HepG2 (cell line): ENCODE data around the gene EMC1.
"Not testable (repeated sequence)": the region's sequence is repeated elsewhere in the genome, so short reads cannot be mapped to it uniquely, and the experiment has no call there.

Experiments
- FOXA3 ChIP-seq: IDR thresholded peaks from 2 replicates; pipeline ENCODE4 v1.6.1; 2016; ENCODE audit warnings: missing genetic modification reagents, missing compliant biosample characterization
- HMG20B ChIP-seq: conservative IDR thresholded peaks from 2 replicates; pipeline ENCODE4 v1.6.1; 2016; ENCODE audit warnings: missing genetic modification reagents, missing compliant biosample characterization
- PAX8 ChIP-seq: sonication (generic); formaldehyde crosslinking; IDR thresholded peaks from 2 replicates; pipeline ENCODE4 v1.8.0; 2022; ENCODE audit warnings: mild to moderate bottlenecking, missing genetic modification reagents, borderline replicate concordance
- RXRB ChIP-seq: IDR thresholded peaks from 2 replicates; pipeline ENCODE4 v1.6.1; 2016; ENCODE audit warnings: borderline replicate concordance, missing genetic modification reagents, missing compliant biosample characterization
- SP1 ChIP-seq, 2 experiments: fragments of 450-650 bp in 1 of 2; sonication (generic) in 1 of 2; formaldehyde crosslinking in 1 of 2; IDR thresholded peaks; 2 replicates each; pipeline versions ENCODE4 v1.4.0 to v1.6.1; 2016 to 2020; ENCODE audit warnings: missing genetic modification reagents in 1 of 2
- TCF7L2 ChIP-seq: IDR thresholded peaks from 2 replicates; pipeline ENCODE4 v1.6.1; 2011; ENCODE audit warnings: mild to moderate bottlenecking, low read depth, low read length, moderate library complexity
- TGIF2 ChIP-seq: IDR thresholded peaks from 2 replicates; pipeline ENCODE4 v1.6.1; 2016; ENCODE audit warnings: control low read depth, missing compliant biosample characterization
- TRIM24 ChIP-seq: sonication (generic); formaldehyde crosslinking; IDR thresholded peaks from 2 replicates; pipeline ENCODE4 v1.8.0; 2022; ENCODE audit warnings: mild to moderate bottlenecking, missing genetic modification reagents
- ZFP36 ChIP-seq: fragments of 150-350 bp; IDR thresholded peaks from 2 replicates; pipeline ENCODE4 v1.6.1; 2018; ENCODE audit warnings: borderline replicate concordance, low read length, low read depth; ENCODE audit not compliant: partially characterized antibody
- TF ChIP-seq, protein P1 (sequence below), 2 experiments: sonication (generic) in 1 of 2; formaldehyde crosslinking in 1 of 2; IDR thresholded peaks; 2 replicates each; pipeline versions ENCODE4 v1.4.0 to v1.6.1; 2018 to 2020; ENCODE audit warnings: missing genetic modification reagents in 2 of 2, borderline replicate concordance in 1 of 2, low read depth in 1 of 2, mild to moderate bottlenecking in 1 of 2, missing biosample characterization in 1 of 2
- TF ChIP-seq, protein P2 (sequence below): sonication (generic); formaldehyde crosslinking; IDR thresholded peaks from 2 replicates; pipeline ENCODE4 v1.4.0; 2020; ENCODE audit warnings: missing genetic modification reagents, borderline replicate concordance
- TF ChIP-seq, protein P3 (sequence below), 2 experiments: IDR thresholded peaks; 2 replicates each; pipeline ENCODE4 v1.6.1; 2011 to 2012; ENCODE audit warnings: low read length in 2 of 2, borderline replicate concordance in 1 of 2, low read depth in 1 of 2, mild to moderate bottlenecking in 1 of 2, moderate library complexity in 1 of 2
- TF ChIP-seq, protein P4 (sequence below): IDR thresholded peaks from 2 replicates; pipeline ENCODE4 v1.6.1; 2016; ENCODE audit warnings: mild to moderate bottlenecking, missing biosample characterization, missing genetic modification reagents

DNA sequence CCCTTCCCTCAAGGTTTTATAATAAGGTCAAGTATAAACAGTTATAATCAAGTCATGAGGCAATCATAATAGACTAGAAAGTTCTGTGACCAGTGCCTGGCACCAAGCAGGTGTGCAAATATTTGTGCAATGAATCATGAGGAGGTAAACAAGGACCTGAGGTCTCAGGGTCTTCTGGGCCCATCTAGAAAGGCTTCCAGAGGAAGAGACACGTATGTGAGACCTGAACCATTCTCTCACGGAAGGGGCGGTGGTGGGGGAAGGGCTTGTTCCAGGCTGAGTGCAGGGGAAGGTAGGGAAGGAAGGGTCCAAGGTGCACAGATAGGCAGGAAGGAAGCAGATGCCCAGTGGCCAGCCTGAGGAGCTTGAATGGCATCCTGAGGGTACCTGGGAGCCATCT lies 34.0 kb upstream of the EMC1 start:
- TF ChIP-seq TRIM24 (CRISPR knock-in tag); TCF7L2; PAX8 (CRISPR knock-in tag); FOXA3 (CRISPR knock-in tag); ZFP36; TGIF2; SP1 (IDR thresholded peaks at IDR 0.05); SP1 (CRISPR knock-in tag; IDR thresholded peaks at IDR 0.05); HMG20B (CRISPR knock-in tag); RXRB: not testable (repeated sequence)
- TF ChIP-seq, protein P1, sequence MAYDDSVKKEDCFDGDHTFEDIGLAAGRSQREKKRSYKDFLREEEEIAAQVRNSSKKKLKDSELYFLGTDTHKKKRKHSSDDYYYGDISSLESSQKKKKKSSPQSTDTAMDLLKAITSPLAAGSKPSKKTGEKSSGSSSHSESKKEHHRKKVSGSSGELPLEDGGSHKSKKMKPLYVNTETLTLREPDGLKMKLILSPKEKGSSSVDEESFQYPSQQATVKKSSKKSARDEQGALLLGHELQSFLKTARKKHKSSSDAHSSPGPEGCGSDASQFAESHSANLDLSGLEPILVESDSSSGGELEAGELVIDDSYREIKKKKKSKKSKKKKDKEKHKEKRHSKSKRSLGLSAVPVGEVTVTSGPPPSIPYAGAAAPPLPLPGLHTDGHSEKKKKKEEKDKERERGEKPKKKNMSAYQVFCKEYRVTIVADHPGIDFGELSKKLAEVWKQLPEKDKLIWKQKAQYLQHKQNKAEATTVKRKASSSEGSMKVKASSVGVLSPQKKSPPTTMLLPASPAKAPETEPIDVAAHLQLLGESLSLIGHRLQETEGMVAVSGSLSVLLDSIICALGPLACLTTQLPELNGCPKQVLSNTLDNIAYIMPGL (CRISPR knock-in tag; IDR thresholded peaks at IDR 0.05; ENCODE audit: borderline replicate concordance in 1 of 2, low read depth in 1 of 2), result not testable (repeated sequence)
- TF ChIP-seq, protein P2, sequence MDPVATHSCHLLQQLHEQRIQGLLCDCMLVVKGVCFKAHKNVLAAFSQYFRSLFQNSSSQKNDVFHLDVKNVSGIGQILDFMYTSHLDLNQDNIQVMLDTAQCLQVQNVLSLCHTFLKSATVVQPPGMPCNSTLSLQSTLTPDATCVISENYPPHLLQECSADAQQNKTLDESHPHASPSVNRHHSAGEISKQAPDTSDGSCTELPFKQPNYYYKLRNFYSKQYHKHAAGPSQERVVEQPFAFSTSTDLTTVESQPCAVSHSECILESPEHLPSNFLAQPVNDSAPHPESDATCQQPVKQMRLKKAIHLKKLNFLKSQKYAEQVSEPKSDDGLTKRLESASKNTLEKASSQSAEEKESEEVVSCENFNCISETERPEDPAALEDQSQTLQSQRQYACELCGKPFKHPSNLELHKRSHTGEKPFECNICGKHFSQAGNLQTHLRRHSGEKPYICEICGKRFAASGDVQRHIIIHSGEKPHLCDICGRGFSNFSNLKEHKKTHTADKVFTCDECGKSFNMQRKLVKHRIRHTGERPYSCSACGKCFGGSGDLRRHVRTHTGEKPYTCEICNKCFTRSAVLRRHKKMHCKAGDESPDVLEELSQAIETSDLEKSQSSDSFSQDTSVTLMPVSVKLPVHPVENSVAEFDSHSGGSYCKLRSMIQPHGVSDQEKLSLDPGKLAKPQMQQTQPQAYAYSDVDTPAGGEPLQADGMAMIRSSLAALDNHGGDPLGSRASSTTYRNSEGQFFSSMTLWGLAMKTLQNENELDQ, result not testable (repeated sequence)
- TF ChIP-seq, protein P3, sequence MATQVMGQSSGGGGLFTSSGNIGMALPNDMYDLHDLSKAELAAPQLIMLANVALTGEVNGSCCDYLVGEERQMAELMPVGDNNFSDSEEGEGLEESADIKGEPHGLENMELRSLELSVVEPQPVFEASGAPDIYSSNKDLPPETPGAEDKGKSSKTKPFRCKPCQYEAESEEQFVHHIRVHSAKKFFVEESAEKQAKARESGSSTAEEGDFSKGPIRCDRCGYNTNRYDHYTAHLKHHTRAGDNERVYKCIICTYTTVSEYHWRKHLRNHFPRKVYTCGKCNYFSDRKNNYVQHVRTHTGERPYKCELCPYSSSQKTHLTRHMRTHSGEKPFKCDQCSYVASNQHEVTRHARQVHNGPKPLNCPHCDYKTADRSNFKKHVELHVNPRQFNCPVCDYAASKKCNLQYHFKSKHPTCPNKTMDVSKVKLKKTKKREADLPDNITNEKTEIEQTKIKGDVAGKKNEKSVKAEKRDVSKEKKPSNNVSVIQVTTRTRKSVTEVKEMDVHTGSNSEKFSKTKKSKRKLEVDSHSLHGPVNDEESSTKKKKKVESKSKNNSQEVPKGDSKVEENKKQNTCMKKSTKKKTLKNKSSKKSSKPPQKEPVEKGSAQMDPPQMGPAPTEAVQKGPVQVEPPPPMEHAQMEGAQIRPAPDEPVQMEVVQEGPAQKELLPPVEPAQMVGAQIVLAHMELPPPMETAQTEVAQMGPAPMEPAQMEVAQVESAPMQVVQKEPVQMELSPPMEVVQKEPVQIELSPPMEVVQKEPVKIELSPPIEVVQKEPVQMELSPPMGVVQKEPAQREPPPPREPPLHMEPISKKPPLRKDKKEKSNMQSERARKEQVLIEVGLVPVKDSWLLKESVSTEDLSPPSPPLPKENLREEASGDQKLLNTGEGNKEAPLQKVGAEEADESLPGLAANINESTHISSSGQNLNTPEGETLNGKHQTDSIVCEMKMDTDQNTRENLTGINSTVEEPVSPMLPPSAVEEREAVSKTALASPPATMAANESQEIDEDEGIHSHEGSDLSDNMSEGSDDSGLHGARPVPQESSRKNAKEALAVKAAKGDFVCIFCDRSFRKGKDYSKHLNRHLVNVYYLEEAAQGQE (IDR thresholded peaks at IDR 0.05; ENCODE audit: borderline replicate concordance in 1 of 2, low read depth in 1 of 2, low read length in 2 of 2), result not testable (repeated sequence)
- TF ChIP-seq, protein P4, sequence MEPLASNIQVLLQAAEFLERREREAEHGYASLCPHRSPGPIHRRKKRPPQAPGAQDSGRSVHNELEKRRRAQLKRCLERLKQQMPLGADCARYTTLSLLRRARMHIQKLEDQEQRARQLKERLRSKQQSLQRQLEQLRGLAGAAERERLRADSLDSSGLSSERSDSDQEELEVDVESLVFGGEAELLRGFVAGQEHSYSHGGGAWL (CRISPR knock-in tag), result not testable (repeated sequence)
